ENCODE measurements around the gene IL13RA2.
A peak's percentile ranks its signal among the peaks of the same experiment; 100 is the strongest.

IL13RA2 gene

DNA sequence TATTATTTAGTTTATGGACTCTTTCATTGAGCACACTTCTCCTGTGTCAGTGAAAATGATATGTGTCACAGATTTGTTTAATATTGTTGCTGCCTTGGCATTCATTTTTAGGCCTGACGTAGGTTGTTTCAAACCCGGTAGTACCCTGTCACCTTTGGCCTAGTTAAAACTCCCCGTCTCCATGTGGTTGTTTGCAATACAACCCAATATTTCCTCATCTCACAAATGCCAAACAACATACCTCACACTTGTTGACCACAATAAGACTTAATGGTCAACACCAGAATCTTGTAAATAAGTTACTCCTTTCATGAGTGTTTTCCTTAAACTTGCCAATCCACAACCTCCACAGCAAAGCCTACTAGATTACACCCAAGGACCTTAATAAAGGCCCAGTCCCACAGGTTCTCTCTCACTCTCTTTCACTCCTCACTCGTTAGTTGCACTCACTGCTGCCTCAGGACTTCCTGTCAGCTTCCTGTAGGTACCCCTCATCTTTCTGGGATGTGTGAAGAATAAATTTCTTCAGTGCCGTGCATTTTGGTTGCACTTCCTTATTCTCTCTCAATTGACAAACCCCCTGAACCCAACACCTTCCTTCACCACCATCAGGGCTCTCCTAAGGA is 31.3 kb downstream of the IL13RA2 start:
- peak; percentile 12 for FAIRE-seq

GRCh38 chrX:114976292-114976691 is 41.1 kb downstream of the IL13RA2 start:
- no peak for FAIRE-seq

DNA sequence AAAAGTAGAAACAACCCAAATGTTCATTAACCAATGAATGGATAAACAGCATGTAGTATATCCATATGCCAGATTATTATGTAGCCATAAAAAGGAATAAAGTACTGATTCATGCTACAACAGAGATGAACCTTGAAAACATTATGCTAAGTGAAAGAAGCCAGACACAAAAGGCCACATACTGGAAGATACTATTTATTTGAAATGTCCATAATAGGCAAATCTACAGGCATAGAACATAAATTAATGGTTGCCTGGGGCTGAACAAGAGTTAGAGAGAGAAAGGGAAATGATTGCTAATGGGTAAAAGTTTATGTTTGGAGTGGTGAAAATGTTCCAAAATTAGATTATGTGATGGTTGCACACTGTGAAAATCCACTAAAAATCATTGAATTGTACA is 44.4 kb downstream of the IL13RA2 start:
- no peak for FAIRE-seq

GRCh38 chrX:114970806-114971205 is 46.6 kb downstream of the IL13RA2 start:
- FAIRE-seq = no peak

- FAIRE-seq = no peak
Measured at GRCh38 chrX:114964374-114964773, 53.0 kb downstream of the IL13RA2 start.

- FAIRE-seq = no peak
Measured at GRCh38 chrX:114962209-114962608, 55.2 kb downstream of the IL13RA2 start.

DNA sequence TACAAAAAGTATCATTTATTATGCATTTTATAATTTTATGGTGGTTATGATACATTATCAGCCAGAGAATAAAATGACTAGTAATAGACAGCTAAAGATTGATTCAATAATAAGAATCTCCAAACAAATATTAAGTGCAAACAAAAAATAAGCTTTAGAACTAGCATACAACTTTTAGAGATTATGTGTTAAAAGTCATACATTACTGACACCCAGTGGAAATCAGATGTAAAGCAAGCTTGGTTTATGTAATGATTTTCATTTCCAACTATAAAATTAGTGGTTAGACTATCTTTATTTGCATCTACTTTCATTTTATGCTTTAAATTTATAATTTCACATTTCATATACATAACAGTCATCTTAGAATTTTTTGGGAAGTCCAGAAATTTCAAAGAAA is 57.7 kb downstream of the IL13RA2 start:
- FAIRE-seq = peak; percentile 94

Measured in endometrium (tissue), 2 donors.